ENCODE data around the gene PSD.

Gene PSD

GRCh38 chr10:102402512-102402896 is 16.1 kb downstream of the PSD start:
- DNase-seq: no peak

GRCh38 chr10:102401735-102402511 is 16.7 kb downstream of the PSD start:
- peak; percentile 46 for DNase-seq

- DNase-seq: no peak
Observed at GRCh38 chr10:102401342-102401654, 17.3 kb downstream of the PSD start.

GRCh38 chr10:102400598-102401341 is 17.8 kb downstream of the PSD start:
- no peak for DNase-seq

GRCh38 chr10:102400076-102400475 is 18.5 kb downstream of the PSD start:
- DNase-seq: no peak

GRCh38 chr10:102399217-102400021 is 19.2 kb downstream of the PSD start:
- peak; percentile 82 for DNase-seq

GRCh38 chr10:102398172-102399020 is 20.2 kb downstream of the PSD start:
- DNase-seq: no peak

GRCh38 chr10:102397222-102398171 is 21.1 kb downstream of the PSD start:
- DNase-seq: no peak

GRCh38 chr10:102396730-102397151 is 21.8 kb downstream of the PSD start:
- no peak for DNase-seq

- no peak for DNase-seq
Observed at GRCh38 chr10:102396317-102396650, 22.3 kb downstream of the PSD start.

- peak; percentile 79 for DNase-seq
Observed at GRCh38 chr10:102395400-102396316, 22.9 kb downstream of the PSD start, which contains the start of gene NFKB2. Gene NFKB2, plus strand, starts transcription at chr10:102395705. Its CDS starts 255 bp downstream, at chr10:102395960.

- no peak for DNase-seq
Observed at GRCh38 chr10:102394801-102395399, 23.7 kb downstream of the PSD start.

GRCh38 chr10:102394079-102394800 is 24.3 kb downstream of the PSD start:
- peak; percentile 88 for DNase-seq

GRCh38 chr10:102393411-102394078 is 25.0 kb downstream of the PSD start:
- DNase-seq: no peak

GRCh38 chr10:102392306-102392705 is 26.3 kb downstream of the PSD start:
- DNase-seq: no peak

- no peak for DNase-seq
Observed at GRCh38 chr10:102389894-102390293, 28.7 kb downstream of the PSD start.

GRCh38 chr10:102384606-102385429 is 33.8 kb downstream of the PSD start:
- no peak for DNase-seq

GRCh38 chr10:102384053-102384452 is 34.5 kb downstream of the PSD start:
- DNase-seq: no peak
